IPS DF 6.9 (cell line): ENCODE measurements around the gene MYO18B.

Experiments used
- DNase-seq: peaks from one replicate; pipeline ENCODE4 v3.0.0-alpha.2; 2013; ENCODE audit warnings: low read depth, low spot score
- H3K27ac ChIP-seq: one replicate; pipeline ENCODE4 v1.5.1; 2013; ENCODE audit warnings: low read length, control low read depth
- H3K27me3 ChIP-seq: 2 replicates; pipeline ENCODE4 v1.6.1; 2013; ENCODE audit warnings: mild to moderate bottlenecking, low read length; ENCODE audit not compliant: control insufficient read depth, insufficient read depth
- H3K36me3 ChIP-seq: 2 replicates; pipeline ENCODE4 v1.6.1; 2013; ENCODE audit warnings: low read length; ENCODE audit not compliant: control insufficient read depth, insufficient read depth
- H3K4me1 ChIP-seq: 2 replicates; pipeline ENCODE4 v1.6.1; 2013; ENCODE audit warnings: low read length; ENCODE audit not compliant: control insufficient read depth, insufficient read depth
- H3K4me3 ChIP-seq: 2 replicates; pipeline ENCODE4 v1.5.1; 2013; ENCODE audit warnings: mild to moderate bottlenecking, low read length
- H3K9me3 ChIP-seq: 2 replicates; pipeline ENCODE4 v1.6.1; 2013; ENCODE audit warnings: low read length, inconsistent platforms; ENCODE audit not compliant: control insufficient read depth, insufficient read depth
- WGBS: extraction: QIAGEN DNeasy Blood & Tissue Kit; methylation state at CpG from one replicate; pipeline ENCODE4 v1.1.7; 2013; ENCODE audit warnings: mixed read lengths, missing lambda C conversion rate; ENCODE audit not compliant: insufficient read length, insufficient coverage; 5-methylcytosine and 5-hydroxymethylcytosine counted together

The MYO18B gene

DNA sequence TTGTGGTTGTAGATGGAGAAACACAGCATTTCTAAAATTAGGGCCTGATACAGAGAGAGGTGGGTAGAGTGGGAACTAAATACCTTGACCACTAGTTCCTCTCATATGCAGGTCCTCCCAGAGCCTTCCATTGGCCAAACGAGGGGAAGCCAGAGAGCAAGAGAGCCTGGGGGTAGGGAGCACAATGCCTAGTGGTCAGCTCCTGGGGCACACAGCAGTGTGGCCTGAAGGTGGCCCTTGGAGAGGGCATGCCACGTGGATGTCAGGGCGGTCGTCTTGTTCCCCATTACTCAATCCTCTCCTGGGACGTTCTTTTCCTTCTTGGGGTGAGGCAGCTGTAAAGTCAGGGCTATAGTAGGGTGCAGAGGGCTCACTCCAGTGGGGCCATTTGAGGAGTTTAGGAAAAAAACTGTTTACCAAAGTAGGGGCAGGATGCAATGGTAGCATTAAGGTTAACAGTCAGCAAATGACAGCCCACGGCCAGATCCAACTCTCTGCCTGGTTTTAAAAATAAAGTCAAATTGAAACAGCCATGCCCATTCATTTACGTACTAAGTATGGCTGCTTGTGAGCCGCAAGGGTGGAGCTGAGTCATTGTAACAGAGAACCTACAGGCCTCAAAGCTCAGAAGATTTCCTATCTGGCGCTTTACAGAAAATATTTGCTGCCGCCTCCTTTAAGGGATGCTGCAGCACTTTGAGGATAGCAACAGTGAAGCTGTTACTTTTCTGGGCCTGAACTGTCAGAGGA lies 7.6 kb downstream of the MYO18B start:
- H3K4me3 ChIP-seq, result no peak overlapping the region
- H3K9me3 ChIP-seq, result no peaks in the 10 kb centered on the region
- H3K27ac ChIP-seq, result no peak overlapping the region
- no peaks in the 10 kb centered on the region for H3K27me3 ChIP-seq
- H3K36me3 ChIP-seq, result no peaks in the 10 kb centered on the region
- no peaks in the 10 kb centered on the region for H3K4me1 ChIP-seq
- no peak for DNase-seq
- WGBS, result no CpG with 5 or more reads among the region's 10 CpGs

DNA sequence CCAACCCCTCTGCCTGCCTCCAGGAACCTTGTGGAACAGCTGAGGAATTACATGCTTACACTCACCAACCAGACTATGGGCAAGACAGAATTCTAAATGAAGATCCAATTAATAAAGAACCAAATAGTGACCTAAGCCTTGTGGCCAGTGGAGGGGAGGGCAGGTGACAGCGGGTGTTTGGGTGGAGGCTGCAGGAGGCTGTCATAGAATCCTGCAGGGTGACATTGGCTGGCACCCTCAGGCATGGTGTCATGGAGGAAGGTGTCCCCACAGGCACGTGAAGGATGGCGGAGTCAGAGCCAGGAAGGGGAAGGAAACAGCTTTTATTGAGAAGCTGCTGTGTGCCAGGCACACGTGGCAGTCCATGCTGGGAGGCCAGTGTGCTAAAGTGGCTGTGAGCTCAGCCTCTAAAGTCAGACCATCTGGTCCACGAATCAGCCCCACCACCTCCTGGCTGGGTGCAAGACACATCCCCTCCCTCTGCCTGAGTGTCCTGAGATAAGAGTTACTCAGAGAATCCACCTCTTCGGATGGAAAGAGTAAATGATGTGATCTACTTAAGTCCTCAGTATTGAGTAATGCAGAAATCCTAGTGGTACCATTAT lies 8.7 kb downstream of the MYO18B start:
- Histone ChIP-seq H3K27ac (no peak overlapping the region), H3K36me3 (no peaks in the 10 kb centered on the region), H3K27me3 (no peaks in the 10 kb centered on the region), H3K4me3 (no peak overlapping the region), H3K4me1 (no peaks in the 10 kb centered on the region), H3K9me3 (no peaks in the 10 kb centered on the region)
- DNase-seq, result no peak
- no CpG with 5 or more reads among the region's 6 CpGs for WGBS

DNA sequence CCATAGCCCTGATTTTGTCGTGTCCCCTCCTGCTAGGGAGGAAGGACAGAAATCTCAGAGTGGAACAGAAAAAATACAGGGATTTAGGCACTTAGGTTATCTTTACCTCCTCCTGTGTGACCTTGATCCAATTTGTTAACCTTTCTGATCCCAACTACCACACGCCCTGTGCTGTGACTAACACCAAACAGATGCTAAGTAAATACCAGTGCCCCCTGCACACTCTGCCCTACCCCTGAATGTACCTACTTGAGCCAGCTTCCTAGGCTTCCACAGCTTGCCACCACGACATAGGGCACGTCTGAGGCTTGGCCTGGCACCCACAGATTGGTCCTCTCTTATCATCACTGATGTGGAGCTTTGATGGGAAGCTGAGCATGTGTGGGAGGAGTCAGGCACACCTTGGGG lies 9.2 kb downstream of the MYO18B start:
- WGBS, result no CpG with 5 or more reads among the region's 4 CpGs
- Histone ChIP-seq H3K27ac (no peak overlapping the region), H3K36me3 (no peaks in the 10 kb centered on the region), H3K4me3 (no peak overlapping the region), H3K9me3 (no peaks in the 10 kb centered on the region), H3K4me1 (no peaks in the 10 kb centered on the region), H3K27me3 (no peaks in the 10 kb centered on the region)
- DNase-seq, result no peak

DNA sequence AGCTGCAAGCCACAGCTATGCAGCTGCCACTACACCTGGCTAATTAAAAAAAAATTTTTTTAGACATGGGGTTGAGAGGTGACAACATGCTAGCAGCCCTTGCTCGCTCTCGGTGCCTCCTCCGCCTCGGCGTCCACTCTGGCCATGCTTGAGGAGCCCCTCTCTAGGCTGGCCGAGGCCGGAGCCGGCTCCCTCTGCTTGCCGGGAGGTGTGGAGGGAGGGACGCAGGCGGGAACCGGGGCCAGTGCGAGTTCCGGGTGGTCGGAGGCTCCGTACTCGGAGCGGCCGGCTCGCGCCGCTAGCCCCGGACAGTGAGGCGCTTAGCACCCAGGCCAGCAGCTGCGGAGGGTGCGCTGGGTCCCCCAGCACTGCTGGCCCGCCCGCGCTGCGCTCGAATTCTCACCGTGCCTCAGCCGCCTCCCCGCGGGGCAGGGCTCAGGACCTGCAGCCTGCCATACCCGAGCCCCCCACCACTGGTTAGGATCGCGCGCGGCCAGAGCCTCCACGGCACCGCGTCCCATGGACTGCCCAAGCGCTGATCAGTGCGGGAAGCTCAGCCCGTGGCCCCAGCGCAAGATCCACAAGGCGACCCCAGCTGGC lies 10.7 kb downstream of the MYO18B start:
- no peak for DNase-seq
- WGBS, result no CpG with 5 or more reads among the region's 48 CpGs
- H3K9me3 ChIP-seq, result no peaks in the 10 kb centered on the region
- no peaks in the 10 kb centered on the region for H3K36me3 ChIP-seq
- H3K27me3 ChIP-seq, result no peaks in the 10 kb centered on the region
- H3K4me1 ChIP-seq, result no peaks in the 10 kb centered on the region
- no peak overlapping the region for H3K4me3 ChIP-seq
- H3K27ac ChIP-seq, result no peak overlapping the region

DNA sequence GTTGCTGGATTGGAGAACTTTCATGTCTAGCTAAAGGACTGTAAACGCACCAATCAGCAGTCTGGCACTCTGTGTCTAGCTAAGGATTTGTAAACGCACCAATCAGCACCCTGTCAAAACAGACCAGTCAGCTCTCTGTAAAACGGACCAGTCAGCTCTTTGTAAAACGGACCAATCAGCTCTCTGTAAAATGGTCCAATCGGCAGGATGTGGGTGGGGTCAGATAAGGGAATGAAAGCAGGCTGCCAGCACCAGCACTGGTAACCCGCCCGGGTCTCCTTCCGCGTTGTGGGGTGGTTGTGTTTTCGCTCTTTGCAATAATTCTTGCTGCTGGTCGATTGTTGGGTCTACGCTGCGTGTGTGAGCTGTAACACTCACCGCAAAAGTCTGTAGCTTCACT lies 11.3 kb downstream of the MYO18B start:
- Histone ChIP-seq H3K36me3 (no peaks in the 10 kb centered on the region), H3K4me1 (no peaks in the 10 kb centered on the region), H3K27me3 (no peaks in the 10 kb centered on the region), H3K9me3 (no peaks in the 10 kb centered on the region), H3K27ac (no peak overlapping the region), H3K4me3 (no peak overlapping the region)
- WGBS, result no CpG with 5 or more reads among the region's 14 CpGs
- DNase-seq, result no peak

DNA sequence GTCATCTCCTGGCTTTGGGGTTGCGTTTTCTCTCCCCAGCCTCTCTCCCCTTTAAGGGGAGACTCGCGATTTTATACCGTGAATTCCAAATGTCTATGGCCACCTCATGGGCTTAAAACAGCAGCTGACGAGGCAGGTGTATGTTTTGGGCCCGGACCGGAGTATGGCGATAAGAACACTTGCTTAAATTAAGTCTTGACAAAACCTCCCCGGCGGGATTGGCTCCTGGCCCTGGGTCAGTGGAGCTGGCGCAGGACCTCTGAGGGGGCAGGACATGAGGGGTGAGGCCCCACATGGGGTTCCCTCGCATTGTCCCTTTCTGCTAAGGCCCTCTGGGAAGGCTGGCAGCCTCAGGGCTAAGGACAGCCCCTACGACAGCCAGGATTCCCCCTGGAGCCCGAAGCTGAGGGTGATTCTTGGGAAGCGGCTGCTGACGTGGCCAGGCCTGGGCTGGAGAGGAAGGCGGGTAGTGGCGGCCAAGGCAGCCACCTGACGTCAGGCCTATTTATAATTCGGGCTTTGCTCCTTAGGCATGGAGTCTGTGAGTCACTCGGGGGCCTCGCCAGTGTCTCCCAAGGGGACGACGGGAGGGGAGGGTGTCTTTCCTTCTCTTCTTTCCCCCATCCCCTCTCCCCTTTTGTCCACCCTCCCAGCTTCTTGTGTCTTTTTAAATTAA lies 12.7 kb downstream of the MYO18B start:
- DNase-seq, result no peak
- Histone ChIP-seq H3K36me3 (no peaks in the 10 kb centered on the region), H3K4me3 (no peak overlapping the region), H3K27ac (no peak overlapping the region), H3K27me3 (no peaks in the 10 kb centered on the region), H3K9me3 (no peaks in the 10 kb centered on the region), H3K4me1 (no peaks in the 10 kb centered on the region)
- WGBS, result no CpG with 5 or more reads among the region's 24 CpGs

DNA sequence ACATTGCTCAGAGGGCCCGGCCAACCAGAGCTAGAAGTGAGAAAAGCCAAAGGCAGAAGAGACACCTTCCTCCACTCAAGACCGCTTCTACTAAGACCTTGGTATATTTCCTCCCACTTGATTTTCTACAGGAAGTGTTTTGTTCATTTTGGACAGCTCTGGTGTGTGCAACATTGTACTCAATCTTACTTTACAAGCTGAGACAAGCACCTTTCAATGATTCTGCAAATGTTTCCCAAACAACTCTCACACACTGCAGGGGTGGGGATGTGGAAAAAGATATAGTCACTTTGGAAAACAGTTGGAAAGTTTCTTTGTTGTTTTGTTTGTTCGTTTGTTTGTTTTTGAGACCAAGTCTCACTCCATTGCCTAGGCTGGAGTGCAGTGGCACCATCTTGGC lies 15.7 kb downstream of the MYO18B start:
- no CpG with 5 or more reads among the region's 3 CpGs for whole genome bisulfite sequencing

DNA sequence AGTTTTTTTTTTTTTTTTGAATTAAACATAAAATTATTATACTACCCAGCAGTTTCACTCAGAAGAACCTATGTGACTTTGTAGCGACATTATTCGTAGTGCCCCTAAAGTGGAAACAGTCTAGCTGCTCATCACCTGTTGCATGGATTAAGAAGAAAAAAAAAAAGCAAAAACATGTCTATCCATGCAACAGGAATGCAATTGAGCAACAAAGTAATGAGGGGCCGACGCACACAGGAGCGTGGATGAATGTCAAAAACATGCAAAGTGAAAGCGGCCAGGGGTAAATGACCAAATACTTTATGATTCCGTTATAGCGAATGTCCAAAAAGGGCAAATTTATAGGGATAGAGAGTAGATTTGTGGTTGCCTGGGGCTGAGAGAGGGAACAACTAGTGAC lies 16.3 kb downstream of the MYO18B start:
- no peaks in the 10 kb centered on the region for H3K36me3 ChIP-seq
- WGBS, result no CpG with 5 or more reads among the region's 8 CpGs
- no peak for DNase-seq
- H3K9me3 ChIP-seq, result no peaks in the 10 kb centered on the region
- no peaks in the 10 kb centered on the region for H3K27me3 ChIP-seq
- H3K4me1 ChIP-seq, result no peaks in the 10 kb centered on the region
- no peak overlapping the region for H3K4me3 ChIP-seq
- H3K27ac ChIP-seq, result no peak overlapping the region

More for the DNA sequence above, 15.7 kb downstream of the MYO18B start:
- no peak overlapping the region for H3K4me3 ChIP-seq
- no peaks in the 10 kb centered on the region for H3K9me3 ChIP-seq
- no peaks in the 10 kb centered on the region for H3K36me3 ChIP-seq
- H3K27me3 ChIP-seq, result no peaks in the 10 kb centered on the region
- DNase-seq, result no peak
- no peaks in the 10 kb centered on the region for H3K4me1 ChIP-seq
- H3K27ac ChIP-seq, result no peak overlapping the region

DNA sequence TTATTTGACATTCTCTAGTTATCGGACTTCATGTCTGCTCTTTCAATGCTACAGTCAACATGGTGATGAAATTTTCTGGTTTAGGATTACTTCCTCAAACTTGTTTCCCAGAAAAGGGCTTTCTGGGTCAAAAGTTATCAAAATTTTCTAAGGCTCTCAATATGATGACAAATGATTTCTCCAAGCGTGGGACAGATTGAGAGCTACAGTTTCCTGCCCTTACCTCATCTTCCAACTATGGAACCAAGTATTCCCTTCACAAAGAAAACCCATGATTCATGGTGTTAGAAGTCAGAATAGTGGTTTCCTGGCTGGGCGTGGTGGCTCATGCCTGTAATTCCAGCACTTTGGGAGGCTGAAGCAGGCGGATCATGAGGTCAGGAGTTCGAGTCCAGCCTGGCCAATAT lies 17.8 kb downstream of the MYO18B start:
- DNase-seq, result no peak
- H3K4me1 ChIP-seq, result no peaks in the 10 kb centered on the region

DNA sequence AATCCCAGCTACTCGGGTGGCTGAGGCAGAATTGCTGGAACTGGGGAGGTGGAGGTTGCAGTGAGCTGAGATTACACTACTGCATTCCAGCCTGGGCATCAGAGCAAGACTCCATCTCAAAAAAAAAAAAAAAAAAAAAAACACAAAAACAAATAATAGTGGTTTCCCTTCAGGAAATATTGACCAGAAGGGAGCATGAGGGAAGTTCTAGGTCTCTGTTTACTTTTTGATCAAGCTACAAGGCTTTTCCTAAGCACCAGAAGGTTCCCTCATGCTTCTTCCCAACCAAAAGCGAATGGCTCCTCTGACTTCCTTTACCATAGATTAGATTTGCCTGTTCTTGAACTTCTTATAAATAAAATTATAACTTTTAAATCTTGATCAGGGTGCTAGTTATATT lies 18.3 kb downstream of the MYO18B start:
- Histone ChIP-seq H3K9me3 (no peaks in the 10 kb centered on the region), H3K27me3 (no peaks in the 10 kb centered on the region), H3K4me1 (no peaks in the 10 kb centered on the region), H3K4me3 (no peak overlapping the region), H3K27ac (no peak overlapping the region), H3K36me3 (no peaks in the 10 kb centered on the region)
- no peak for DNase-seq
- no CpG with 5 or more reads among the region's 2 CpGs for WGBS

More for the DNA sequence above, 17.8 kb downstream of the MYO18B start:
- no peaks in the 10 kb centered on the region for H3K36me3 ChIP-seq
- no peaks in the 10 kb centered on the region for H3K27me3 ChIP-seq
- no peaks in the 10 kb centered on the region for H3K9me3 ChIP-seq
- WGBS, result no CpG with 5 or more reads among the region's 5 CpGs
- no peak overlapping the region for H3K27ac ChIP-seq
- H3K4me3 ChIP-seq, result no peak overlapping the region
